ENCODE data around the gene CRACR2B.

DNA sequence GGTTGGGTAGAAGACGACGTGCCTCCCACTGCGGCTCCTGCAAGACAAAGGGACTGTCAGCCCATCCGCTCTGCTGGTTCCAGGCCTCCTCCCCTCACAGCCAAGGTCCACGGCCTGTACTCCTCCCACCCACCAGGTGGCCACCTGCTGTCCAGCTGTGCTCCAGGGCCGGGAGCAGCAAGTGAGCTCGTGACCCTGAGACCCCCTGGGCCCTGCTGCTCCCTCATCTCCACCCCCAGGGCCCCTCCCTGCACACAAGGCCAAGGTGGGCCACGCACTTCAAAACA is 42.4 kb downstream of the CRACR2B start:
- TF ChIP-seq ZNF138 (tag by site-specific recombination; IDR thresholded peaks at IDR 0.05; ENCODE audit: borderline replicate concordance): no peak
- TF ChIP-seq, protein P1, sequence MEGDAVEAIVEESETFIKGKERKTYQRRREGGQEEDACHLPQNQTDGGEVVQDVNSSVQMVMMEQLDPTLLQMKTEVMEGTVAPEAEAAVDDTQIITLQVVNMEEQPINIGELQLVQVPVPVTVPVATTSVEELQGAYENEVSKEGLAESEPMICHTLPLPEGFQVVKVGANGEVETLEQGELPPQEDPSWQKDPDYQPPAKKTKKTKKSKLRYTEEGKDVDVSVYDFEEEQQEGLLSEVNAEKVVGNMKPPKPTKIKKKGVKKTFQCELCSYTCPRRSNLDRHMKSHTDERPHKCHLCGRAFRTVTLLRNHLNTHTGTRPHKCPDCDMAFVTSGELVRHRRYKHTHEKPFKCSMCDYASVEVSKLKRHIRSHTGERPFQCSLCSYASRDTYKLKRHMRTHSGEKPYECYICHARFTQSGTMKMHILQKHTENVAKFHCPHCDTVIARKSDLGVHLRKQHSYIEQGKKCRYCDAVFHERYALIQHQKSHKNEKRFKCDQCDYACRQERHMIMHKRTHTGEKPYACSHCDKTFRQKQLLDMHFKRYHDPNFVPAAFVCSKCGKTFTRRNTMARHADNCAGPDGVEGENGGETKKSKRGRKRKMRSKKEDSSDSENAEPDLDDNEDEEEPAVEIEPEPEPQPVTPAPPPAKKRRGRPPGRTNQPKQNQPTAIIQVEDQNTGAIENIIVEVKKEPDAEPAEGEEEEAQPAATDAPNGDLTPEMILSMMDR (tag by site-specific recombination; IDR thresholded peaks at IDR 0.05): no peak

Data from HEK293 (cell line).